ENCODE results near the gene MX1. TPM values are rescaled to one million over a fixed set of nuclear protein-coding genes. Genes with fewer than 3 reads are reported as not detected.

Gene MX1
- total RNA-seq (2021; ENCODE audit: unreplicated experiment) (2.0 TPM), Bru-seq, nascent RNA (percentile 25 among the genes with signal in this experiment), BruChase-seq, experiment 1, labeled RNA remaining after a 6-hour chase (percentile 25 among the genes with signal in this experiment), BruChase-seq, experiment 2, labeled RNA remaining after a 2-hour chase (percentile 22 among the genes with signal in this experiment)
- polyA plus RNA-seq (2012) = 0.81 and 0.85 TPM in 2 replicates
- long read RNA-seq, partial matches to known transcripts = 0 of 1 reads
- long read RNA-seq, other reads (novel, unspliced or antisense) = 1 of 1 reads

- H3K9me3 ChIP-seq (ENCODE audit: control insufficient read depth in 1 of 2, insufficient read depth in 1 of 2, low read depth in 1 of 2, low read length in 2 of 2) = no peaks in the 10 kb centered on the region
- no peaks in the 10 kb centered on the region for H3K9me2 ChIP-seq (ENCODE audit: insufficient read depth)
- ChIA-PET CTCF (no interaction called here), RAD21 (ENCODE audit: low non-redundant PET in 1 of 2, low total read pairs in 2 of 2, uncharacterized antibody in 2 of 2, unreplicated experiment in 2 of 2) (no interaction called here), POLR2A (no interaction called here)
- H3K27me3 ChIP-seq (ENCODE audit: insufficient read depth, low read length) = peaks cover 4% of the 10 kb centered on the region; the same call in 1 of the 2 replicates
- H3K27ac ChIP-seq (ENCODE audit: low read depth, low read length) = no peak within 1 kb of the TSS
- no TSS peak for BruUV-seq (replicated peaks)
- H3K4me1 ChIP-seq (ENCODE audit: control insufficient read depth in 1 of 2, insufficient read depth in 2 of 2, low read length in 2 of 2) = no peaks in the 10 kb centered on the region
- H4K20me1 ChIP-seq (ENCODE audit: insufficient read depth) = no peaks in the 10 kb centered on the region
- TF ChIP-seq EZH2 (IDR thresholded peaks at IDR 0.05) (no peak), TCF7L2 (IDR thresholded peaks at IDR 0.05; ENCODE audit: borderline replicate concordance, extremely low read depth, insufficient read depth, insufficient read length) (no peak), ELF1 (IDR thresholded peaks at IDR 0.05; ENCODE audit: borderline replicate concordance, low read depth) (no peak), MAX (IDR thresholded peaks at IDR 0.05) (no peak), SRF (IDR thresholded peaks at IDR 0.05; ENCODE audit: low read depth) (no peak), CTCF (IDR thresholded peaks at IDR 0.05 in 2 of 3, conservative IDR thresholded peaks at IDR 0.05 in 1 of 3; ENCODE audit: borderline replicate concordance in 1 of 3, insufficient read depth in 1 of 3, low read depth in 2 of 3, low read length in 2 of 3) (no peak), POLR2AphosphoS5 (IDR thresholded peaks at IDR 0.05; ENCODE audit: low read depth, low read length) (no peak), FOSL1 (IDR thresholded peaks at IDR 0.05; ENCODE audit: low read depth) (no peak), RAD21 (IDR thresholded peaks at IDR 0.05; ENCODE audit: low read depth) (no peak), SP1 (IDR thresholded peaks at IDR 0.05; ENCODE audit: low read depth) (no peak), EZH2phosphoT487 (IDR thresholded peaks at IDR 0.05; ENCODE audit: borderline replicate concordance) (no peak), YY1 (IDR thresholded peaks at IDR 0.05; ENCODE audit: extremely low read depth, insufficient replicate concordance, low read depth, low read length) (no peak), JUND (IDR thresholded peaks at IDR 0.05) (no peak), EGR1 (IDR thresholded peaks at IDR 0.05; ENCODE audit: low read depth) (no peak), ZBTB33 (IDR thresholded peaks at IDR 0.05; ENCODE audit: extremely low read depth, insufficient replicate concordance, low read length) (no peak), SIN3A (IDR thresholded peaks at IDR 0.05; ENCODE audit: low read depth) (no peak), REST (IDR thresholded peaks at IDR 0.05; ENCODE audit: low read depth) (no peak), CBX3 (IDR thresholded peaks at IDR 0.05; ENCODE audit: low read depth) (no peak), POLR2A (IDR thresholded peaks at IDR 0.05; ENCODE audit: borderline replicate concordance, extremely low read depth, insufficient read depth, insufficient read length) (no peak)
- H3K4me3 ChIP-seq (replicated peaks in 1 of 2; ENCODE audit: low read depth in 1 of 2, low read length in 2 of 2) = no peak within 1 kb of the TSS
- intact Hi-C loops (cut with micrococcal nuclease) = no loop called here
- H3K9ac ChIP-seq (ENCODE audit: low read length) = no peak within 1 kb of the TSS
- DNase-seq (ENCODE audit: low read depth, low spot score) = no peak
- H3K79me2 ChIP-seq (ENCODE audit: insufficient read depth, low read length) = no peaks in the 10 kb centered on the region
- no peak for ATAC-seq
- no peak within 1 kb of the TSS for H2AFZ ChIP-seq (ENCODE audit: low read depth, low read length, poor library complexity, severe bottlenecking)
- H3K4me2 ChIP-seq (ENCODE audit: low read length) = no peak within 1 kb of the TSS
- no peaks in the 10 kb centered on the region for H3K36me3 ChIP-seq (ENCODE audit: control insufficient read depth in 1 of 2, insufficient read depth in 2 of 2, low read length in 2 of 2)
Observed at GRCh38 chr21:41425954-41426675, at the start of gene MX1. Gene MX1, plus strand, starts transcription at chr21:41426239. Its CDS starts 5,832 bp downstream, at chr21:41432071.
